Amygdala (tissue), 56 donors: Measurements from ENCODE around the gene TMEM183A.
"Not testable (repeated sequence)": the region's sequence is repeated elsewhere in the genome, so short reads cannot be mapped to it uniquely, and the experiment has no call there.

Source experiments
- DNase-seq, 56 donors: peaks; one replicate each; lab custom pipeline; 2025; lab: John Stamatoyannopoulos, UW

TMEM183A gene

DNA sequence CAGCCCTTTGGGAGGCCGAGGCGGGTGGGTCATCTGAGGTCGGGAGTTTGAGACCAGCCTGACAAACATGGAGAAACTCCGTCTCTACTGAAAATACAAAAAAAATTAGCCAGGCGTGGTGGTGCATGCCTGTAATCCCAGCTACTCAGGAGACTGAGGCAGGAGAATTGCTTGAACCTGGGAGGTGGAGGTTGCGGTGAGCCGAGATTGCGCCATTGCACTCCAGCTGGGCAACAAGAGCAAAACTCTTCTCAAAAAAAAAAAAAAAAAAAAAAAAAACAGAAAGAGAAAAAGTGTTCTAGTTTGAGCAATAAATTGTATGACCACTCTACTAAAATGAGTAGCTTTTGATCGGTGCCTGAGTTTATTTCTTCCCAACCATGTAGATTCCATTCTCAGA is 21.1 kb upstream of the TMEM183A start:
- not testable (repeated sequence) for DNase-seq

DNA sequence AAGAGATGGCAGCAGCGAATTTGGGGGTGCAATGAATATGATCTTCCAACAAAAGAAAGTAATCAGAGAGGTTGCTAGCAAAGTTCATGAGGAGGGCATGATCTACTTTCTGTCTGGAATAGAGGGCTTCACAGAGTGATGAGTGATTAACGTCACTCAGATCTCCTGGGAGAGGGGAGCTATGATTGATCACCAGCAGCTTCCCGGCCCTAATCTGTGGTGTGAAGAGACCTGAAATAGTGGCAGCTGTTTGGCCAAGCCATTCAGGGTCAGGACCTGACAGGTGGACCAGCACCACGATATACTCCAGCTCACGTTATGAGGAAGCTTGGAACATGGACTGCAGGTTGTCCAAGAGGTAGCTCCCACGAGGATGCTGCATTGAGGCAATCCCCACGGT is 19.9 kb upstream of the TMEM183A start:
- no peak for DNase-seq

DNA sequence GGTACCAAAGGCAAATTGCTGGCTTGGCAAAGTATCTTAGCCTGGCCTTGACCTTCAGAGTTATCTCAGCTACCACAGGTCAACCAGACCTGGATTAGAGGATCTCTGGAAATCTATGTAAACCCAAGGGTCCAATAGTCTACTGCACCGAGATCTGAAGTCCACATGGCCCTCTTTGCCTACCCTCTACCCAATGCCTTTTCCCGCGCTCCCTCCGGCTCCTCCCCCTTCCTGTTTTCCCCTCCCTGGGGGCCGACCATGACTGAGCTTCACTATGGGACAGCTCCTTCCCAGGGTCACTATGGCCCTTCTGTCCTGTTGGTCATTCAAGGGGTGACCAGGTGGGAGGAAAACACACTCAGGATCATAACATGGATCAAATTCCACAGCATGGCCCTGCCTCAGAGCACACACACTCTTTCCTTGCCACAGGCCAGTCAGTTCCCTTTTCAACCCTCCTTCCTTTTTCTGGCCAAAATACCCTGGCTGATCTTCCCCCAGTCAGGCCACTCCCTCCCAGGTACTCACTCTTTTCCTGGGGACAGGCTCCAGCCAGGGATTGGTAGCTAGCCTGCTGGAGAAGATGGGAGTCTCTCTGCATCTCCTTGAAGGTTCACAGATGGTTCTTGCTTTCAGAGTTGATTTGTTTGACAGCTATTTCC is 19.1 kb upstream of the TMEM183A start:
- DNase-seq: no peak

DNA sequence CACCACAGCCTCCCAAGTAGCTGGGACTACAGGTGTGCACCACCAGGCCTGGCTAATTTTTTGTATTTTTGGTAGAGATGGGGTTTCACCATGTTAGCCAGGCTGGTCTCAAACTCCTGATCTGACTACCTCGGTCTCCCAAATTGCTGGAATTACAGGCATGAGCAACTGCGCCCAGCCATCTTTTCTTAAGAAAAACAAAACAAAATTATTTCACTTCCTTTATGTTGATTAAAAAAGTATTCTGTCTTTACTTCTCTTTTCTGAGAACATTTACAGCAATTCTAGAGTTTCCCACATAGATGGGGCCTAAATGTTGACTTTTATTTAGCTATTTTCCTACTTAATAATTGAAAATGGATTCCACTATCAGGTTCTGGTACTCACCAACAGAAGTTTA is 17.3 kb upstream of the TMEM183A start:
- no peak for DNase-seq

DNA sequence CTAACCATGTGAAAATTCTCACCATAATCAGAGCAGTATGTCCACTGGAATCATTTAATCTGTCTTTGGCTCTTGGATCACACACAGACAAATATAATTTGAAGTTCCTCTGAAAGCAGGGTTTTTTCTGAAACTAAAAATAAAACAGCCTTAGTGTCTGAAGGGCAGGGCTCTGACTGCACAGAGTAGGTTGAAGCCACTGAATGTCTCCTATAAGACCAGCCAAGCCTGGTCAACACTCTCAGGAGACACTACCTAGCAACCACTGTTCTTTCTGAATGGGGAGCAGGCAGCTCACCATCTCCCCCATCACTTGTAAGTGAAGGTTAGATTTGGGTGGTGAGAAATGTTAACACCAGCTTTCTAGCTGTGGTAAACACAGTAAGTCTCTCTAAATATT is 16.1 kb upstream of the TMEM183A start:
- no peak for DNase-seq

DNA sequence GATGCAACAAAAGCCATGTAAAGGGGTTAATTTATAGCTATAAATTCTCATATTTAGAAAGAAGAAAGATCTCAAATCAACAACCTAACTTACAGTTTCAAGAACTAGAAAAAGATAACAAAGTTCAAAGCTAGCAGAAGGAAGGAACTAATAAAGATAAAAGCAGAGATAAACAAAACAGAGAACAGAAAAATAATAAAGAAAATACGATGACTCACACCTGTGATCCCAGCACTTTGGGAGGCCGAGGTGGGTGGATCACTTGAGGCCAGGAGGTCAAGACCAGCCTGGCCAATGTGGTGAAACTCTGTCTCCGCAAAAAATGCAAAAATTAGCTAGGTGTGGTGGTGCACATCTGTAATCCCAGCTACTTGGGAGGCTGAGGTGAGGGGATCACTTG is 12.4 kb upstream of the TMEM183A start:
- no peak for DNase-seq

DNA sequence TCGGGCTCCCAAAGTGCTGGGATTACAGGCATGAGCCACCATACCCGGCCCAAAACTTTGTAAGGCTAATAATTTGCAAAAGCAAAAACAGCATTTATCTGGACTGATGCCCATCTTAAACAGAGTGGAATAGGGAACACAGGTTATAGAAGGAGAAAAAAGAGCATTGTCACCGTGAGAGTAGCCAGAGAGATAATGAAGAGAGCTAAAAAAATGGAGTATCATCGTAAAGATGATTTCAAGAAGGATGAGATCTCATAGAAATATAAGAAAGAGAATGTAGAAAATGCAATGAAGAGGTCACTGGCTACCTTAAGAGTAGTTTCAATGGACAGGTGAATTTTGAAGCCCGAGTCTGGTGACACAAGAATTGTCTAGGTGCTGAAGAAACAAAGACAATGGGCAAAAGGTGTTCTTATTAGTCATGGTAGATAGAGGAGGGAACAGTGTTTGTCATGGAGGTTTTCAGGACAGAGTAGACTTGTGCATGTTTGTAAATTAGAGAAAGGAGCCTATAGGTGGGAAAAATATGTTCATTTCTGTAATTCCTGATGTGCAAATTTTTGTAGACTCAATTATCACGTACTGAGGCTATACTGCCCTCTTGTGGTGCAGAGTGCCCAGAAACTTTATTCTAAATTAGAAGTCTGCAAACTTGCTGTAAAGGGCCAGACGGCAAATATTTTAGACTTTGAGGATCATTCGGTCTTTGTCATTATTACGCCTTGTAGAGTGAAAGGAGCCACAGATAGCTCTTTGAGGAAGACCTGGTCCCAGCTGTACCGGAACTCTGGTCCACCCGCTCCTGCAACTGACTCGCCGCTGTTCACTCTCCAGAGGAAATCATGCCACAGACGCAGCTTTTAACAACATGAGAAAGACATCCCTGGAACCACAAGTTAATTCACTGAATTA is 8.1 kb upstream of the TMEM183A start:
- DNase-seq: peak in 15 of 56 donors; percentile 3 to 76 (median 5)

DNA sequence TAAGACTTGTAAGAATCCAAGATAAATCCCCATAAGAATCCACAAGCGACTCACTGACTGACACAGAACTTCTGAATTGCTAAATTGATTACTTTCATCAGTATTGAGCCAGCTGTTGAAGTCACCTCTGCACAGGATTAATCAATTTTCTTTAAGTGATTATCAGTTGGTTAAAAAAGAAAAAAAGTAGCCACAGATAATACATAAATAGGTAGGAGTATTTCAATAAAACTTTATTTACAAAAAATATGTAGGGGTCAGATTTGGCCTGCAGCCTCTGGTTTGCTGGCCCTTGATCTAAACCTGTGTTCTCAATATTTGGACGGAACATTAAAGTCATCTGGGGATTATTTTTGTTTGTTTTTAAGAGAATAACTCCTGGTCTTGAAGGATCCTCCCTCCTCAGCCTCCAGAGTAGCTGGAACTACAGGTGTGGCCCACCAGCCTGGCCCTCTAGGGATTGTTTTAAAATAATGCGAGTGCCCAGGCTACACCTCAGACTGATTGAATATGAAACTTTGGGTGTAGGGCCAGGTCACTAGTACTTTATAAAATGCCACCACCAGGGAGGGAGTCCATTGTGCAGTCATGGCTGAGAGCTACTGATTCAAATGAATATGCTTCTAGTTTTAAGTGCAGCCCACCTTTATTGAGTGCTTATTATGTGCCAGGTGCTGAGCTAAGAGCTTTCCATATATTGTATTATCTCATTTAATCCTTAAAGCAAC is 6.8 kb upstream of the TMEM183A start:
- DNase-seq: no peak

DNA sequence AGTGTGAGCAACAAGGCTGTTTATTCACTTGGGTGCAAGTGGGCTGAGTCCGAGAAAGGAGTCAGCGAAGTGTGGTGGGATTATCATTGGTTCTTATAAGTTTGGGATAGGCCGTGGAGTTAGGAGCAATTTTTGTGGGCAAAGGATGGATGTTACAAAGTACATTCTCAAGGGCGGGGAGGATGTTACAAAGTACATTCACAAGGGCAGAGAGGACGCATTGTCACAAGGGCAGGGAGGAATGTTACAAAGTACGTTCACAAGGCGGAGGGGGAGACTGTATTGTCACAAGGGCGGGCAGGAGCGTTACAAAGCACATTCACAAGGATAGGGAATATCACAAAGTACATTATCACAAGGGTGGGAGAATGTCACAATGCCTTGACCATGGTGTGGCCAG is 5.2 kb upstream of the TMEM183A start:
- DNase-seq: no peak

DNA sequence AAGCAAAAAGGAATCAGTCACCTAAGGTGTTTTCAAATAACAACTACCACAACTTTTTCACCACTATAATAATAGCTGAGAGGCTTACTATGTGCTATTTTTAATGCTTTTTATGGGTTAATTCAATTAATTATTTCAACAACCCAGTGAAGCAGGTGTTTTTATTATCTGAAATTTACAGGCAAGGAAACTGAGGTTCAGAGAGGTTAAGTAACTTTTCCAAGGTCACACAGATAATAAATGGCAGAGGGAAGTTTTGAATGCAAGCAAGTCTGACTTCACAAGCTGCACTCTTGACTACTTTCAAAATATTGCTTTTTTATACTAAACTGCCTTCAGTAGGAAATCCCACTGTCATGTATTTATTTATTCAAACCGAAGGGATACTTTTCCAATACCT is 4.2 kb upstream of the TMEM183A start:
- no peak for DNase-seq

DNA sequence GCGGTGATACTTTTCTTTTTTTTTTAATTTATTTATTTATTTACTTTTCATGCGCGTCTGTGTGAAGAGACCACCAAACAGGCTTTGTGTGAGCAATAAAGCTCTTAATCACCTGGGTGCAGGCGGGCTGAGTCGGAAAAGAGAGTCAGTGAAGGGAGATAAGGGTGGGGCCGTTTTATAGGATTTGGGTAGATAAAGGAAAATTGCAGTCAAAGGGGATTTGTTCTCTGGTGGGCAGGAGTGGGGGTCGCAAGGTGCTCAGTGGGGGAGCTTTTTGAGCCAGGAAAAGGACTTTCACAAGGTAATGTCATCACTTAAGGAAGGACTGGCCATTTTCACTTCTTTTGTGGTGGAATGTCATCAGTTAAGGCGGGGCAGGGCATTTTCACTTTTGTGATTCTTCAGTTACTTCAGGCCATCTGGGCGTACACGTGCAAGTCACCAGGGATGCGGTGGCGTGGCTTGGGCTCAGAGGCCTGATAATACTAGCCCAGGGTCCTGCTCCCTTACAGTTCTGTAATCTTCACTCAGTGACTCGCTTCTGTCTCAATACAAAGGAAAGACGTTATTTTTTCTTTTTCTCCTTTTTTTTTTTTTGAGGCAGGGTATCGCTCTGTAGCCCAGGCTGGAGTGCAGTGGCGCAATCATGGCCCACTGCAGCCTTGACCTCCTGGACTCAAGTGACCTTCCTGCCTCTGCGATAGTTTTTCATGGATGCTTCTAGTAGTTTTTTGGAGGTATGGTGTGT is 1.6 kb upstream of the TMEM183A start:
- not testable (repeated sequence) for DNase-seq

DNA sequence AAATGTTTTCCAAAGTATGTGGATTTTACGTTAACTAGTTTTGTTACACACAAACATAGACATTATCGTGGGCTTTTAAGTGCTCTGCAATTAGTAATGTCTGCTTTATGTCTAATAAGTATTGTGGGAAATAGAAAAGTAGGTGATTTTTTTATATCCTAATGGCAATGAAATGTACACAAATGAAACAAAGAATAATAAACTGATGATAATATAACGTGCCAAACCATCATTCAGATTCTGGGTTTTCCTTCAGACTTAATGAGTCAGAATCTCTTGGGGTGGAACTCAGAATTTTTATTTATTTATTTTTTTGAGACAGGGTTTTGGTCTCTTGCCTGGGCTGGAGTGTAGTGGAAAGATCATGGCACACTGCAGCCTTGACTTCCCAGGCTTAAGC is 2.0 kb downstream of the TMEM183A start:
- no peak for DNase-seq

DNA sequence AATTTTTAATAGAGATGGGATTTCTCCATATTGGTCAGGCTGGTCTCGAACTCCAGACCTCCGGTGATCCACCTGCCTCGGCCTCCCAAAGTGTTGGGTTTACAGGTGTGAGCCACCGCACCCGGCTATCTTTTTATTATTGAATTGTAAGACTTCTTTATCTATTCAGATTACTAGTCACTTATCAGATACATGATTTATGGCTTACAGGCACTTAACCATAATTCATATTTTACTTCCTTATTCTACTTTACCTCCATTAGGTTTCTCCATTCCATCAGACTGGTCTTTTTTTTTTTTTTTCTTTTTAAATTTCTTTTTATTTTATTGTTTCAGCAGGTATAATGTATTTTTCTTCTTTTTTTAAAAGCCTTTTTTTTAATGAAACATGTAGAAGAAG is 4.4 kb downstream of the TMEM183A start:
- no peak for DNase-seq

DNA sequence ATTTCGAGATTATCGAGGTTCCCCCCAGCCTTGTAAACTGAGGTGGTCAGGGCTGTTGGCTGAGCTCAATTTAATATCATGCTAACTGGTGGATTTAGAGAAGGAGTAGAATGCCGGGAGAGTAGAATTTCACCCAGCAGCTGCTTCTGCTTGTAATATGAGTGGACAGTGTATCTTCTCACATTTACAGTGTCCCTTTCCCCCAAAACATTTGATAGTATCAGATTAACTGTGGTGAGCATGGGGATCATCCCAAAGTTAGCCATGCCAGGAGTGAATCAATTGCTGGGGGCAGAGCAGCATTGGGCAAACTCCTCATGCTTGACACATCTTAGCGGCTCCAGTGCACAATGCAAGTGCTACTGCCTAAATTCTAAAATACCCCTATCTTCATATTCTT is 9.9 kb downstream of the TMEM183A start:
- DNase-seq: no peak

DNA sequence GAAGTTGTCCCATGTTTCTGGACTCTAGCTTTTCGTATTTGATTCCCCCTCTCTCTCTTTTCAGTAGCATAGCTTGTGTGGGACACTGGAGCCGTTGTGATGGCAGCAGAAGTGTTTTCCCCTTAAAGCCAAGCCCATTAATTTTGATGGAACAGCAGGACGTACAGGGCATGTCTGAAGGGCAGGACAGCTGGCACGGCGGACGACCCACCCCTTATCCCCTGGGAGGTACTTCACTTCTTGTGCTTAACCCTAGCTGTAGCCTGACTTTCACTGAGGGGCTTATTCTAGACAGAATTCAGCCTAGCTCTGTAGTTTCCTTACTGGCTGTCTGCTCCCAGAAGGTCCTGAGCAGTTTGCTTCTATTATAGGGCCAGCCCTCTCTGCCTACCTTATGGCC is 10.5 kb downstream of the TMEM183A start:
- no peak for DNase-seq

DNA sequence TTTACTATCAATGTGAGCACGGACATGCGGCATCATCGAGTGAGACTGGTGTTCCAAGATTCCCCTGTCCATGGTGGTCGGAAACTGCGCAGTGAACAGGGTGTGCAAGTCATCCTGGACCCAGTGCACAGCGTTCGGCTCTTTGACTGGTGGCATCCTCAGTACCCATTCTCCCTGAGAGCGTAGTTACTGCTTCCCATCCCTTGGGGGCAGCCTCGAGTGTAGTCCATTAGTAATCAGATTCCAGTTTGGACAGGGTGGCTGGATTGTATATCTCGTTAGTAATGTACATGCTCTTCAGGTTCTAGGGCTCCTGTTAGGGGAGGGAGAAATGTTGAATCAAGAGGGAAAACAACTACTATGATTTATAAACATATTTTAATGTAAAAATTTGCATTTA is 15.7 kb downstream of the TMEM183A start:
- DNase-seq: not testable (repeated sequence)

DNA sequence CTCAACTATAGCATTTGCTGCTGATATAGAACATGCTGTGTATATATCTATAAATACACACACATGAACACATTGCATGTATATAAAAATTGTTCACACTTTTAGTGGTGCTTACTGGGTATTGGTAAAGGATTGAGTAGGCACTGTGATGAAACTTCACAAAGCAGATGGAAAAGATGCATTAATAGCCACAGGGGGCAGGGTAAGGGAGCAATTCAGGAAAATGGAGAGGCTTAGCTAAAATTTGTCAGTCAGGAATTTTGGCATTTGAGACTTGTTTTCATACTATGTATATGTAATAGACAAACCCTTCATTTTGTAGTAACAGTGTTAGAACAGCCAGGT is 18.5 kb downstream of the TMEM183A start:
- DNase-seq: no peak

DNA sequence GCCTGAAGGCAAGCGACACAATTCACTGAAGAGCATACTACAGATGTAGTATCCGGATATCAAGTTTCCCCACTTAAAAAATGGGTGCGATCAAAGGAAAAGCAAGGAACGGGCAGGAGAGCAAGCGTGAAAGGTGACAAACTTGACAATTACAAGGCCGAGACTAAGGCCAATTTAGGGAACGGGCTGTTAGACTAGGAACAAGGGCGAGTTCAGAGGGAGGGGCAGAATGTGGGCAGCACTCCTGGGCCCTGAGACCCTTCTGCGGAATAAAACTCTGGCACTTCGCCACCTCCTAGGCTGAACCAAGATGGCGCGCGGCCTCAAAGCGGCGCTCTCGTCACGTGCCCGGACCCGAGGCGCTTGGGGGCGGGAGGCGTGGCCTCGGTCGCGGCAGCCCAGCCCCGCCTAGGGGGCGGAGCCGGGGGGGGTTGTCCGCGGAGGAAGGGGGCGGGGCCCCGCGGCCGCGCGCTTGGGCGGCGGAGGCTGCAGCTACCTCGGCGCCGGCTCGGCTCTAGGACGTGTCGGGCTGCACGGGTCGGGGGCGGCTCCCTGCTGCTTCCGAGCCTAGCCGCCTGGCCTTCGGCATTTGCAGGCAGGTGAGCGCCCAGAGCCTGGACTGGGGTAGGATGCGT is 19.0 kb downstream of the TMEM183A start, which contains the start of gene PPFIA4:
Gene PPFIA4, plus strand, starts transcription at position 461 of the 635 bp plus-strand sequence. CDS start 12,518 bp downstream, outside the sequence.
- DNase-seq: peak in 54 of 56 donors; percentile 27 to 89 (median 73)

DNA sequence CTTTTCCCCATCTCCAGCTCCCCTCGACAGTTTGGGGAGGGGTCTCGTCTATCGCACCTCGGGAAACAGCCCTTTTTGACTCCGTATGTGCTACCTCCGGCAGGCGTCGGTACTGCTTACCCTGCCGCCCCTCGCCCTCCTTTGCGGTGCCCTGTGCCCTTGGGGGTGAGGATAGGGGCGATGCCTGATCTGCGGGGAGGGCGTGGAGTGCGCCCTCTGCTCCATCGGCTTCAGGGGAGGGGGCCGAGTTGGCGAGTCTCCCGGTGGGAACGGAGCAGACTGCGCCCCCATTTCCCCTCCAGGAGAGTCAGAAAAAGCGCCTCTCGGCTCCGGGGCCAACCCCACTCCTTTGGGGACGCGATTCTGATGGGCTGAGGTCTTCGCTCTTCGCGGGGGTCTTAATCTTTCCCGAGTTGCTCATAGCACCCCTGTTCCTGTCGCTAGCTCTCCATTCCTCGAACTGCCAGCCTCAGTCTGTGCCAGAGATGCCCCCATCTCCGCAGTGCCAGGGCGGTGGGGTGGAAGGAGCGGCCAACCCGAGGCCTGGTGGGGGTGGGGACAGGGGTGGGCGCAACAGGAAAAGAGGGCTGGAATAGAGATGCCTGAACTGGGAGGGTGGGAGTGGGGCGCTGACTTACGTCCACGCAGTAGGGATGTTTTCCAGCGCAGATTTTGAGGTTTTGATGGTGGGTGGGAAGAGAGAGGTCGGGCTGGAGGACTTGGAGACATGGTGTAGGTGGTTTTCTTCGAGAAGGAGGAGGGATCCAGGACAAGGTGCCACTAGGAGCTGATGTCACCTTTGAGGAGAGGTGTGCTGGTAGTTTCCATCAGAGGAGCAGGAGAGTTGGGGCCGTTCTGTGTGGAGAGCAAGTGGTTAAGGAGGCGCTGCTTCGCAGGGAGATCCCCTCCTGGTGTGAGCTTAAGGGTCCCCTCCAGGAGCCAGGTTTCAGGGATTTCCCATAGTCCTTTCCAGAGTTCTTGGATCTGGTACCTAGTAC is 19.8 kb downstream of the TMEM183A start:
- peak in 2 of 56 donors; percentile 16 to 26 for DNase-seq
